ENCODE measurements around the gene FBN1.

FBN1 gene

DNA sequence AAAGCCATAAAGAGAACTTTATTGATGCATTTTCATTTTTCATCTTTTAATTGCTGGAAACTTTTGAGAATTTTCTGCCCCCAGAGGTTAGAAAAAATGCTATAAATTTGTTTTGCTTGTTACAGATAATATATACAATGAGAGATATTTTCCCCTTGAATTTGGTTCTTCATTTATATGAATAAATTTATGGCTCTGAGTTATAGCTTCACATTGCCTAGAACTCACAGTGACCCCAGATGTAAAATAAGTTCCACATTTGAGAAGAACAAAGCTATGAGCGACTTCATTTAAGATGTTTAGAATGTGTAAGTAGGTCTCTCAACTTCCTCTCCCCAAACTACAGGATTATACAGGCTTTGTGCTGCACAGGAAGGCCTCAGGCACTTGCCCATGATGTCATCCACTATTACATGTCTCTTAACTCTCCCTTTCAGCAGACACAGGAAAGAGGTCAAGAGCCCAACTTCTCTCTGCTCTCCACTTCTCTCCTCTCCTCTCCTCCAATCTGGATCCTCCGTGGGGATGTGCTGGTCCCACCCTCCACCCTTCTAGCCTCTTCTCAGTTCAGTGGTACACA is 221.5 kb downstream of the FBN1 start:
- DNase-seq: no peak

DNA sequence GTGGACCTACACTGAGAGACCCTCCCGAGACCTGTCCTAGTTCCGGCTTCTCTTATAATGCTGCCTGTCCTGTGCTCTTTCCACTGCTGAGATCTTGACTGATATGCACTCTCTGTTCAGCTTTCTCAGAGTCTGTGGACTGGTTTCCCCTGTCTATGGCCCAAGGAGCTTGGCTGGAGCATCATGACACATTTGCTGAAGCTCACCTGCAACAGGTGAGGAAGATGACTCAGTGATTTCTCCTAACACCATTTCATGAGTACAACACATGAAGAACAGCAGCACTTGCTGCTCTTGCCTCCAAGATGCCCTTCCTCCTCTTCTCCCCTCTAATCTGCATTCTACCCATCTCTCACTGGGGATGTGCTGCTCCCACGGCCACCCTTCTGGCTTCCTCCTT is 222.2 kb downstream of the FBN1 start:
- DNase-seq: no peak

DNA sequence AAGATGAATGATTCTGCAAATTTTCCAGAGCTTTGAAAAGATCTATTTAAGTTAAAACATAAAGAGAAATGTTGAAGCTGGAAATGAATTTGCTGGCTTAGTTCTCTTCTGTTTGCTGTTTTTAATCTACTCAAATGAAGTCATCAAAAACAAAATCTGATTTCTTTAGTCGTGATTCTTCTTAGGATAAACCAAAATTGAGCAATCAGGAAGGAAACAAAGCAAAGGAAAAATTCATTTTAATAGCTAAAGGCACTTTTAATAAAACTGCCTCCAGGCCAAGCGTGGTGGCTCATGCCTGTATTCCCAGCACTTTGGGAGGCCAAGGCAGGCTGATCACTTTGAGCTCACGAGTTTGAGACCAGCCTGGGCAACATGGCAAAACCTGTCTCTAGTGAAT is 223.1 kb downstream of the FBN1 start:
- no peak for DNase-seq

DNA sequence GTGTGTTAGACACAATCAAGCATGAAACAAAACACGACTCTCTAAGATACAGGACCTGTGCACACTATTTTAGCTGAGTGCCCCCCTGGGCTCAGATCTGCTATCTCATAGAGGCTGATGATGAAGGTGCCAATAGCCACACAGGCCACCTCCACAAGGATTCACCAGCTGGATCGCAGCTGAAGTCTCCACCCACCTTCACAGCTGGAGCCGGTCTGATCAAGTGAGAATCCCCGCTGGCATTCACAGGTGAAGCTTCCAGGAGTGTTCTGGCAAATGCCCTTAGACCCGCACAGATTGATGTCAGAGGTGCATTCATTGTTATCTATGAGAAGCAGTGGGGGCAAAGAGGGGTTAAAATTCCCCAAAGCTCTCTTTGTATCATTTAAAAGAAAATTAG is 224.1 kb downstream of the FBN1 start:
- no peak for DNase-seq

DNA sequence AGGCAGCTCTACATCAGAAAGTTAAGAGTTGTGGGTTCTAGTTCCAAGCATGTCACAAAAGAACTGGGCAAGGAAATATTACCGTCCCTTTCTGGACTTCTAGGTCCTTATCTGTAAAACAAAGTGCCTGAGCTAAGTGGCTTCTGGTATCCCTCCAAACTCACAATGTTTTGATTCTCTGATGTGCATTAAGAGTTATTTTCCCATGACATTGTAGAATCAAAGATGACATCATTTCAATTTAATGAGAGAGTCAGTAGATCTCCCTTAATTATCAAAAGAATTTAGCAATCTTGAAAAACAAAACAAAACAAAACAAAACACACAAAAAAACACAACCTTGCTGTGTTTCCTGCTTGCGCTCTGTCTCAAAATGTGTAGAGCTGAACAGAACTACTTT is 225.6 kb downstream of the FBN1 start:
- DNase-seq: no peak

DNA sequence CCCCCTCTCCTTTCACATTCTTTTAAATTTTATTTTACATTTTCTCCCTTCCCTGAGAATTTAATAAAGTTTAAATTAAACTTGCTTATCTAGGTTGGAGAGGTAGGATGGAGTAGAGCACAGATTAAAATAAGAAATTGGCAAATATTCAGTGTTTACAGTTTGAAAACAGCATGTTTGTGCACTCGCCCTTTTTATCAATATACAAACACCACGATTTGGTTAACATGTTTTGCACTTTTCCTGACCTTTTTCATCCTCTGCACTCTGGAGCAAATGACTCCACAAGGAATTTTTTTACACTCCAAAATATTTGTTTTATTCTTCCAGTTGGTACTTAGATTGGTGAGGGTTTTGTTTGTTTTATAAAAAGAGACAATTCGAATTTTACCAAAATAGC is 227.2 kb downstream of the FBN1 start:
- DNase-seq: no peak

DNA sequence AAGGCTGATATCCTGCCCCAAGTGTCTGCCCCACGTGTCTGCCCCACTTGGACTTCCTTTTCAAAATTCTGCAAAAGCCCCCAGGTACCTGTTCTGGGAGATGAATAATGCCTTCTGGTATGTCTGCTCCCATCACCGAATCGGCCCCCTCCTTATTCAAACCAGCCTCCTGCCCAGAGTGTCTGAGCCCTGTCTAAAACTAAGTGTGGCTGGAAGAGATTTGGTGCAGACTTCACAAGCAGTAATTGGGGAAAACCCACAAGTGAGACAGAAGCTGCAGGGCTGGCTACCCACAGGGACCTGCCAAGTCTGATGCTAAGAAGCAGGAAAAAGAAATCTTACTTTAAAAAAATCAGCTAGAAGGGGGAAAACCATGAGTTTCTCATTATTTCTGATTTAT is 229.2 kb downstream of the FBN1 start:
- DNase-seq: no peak

DNA sequence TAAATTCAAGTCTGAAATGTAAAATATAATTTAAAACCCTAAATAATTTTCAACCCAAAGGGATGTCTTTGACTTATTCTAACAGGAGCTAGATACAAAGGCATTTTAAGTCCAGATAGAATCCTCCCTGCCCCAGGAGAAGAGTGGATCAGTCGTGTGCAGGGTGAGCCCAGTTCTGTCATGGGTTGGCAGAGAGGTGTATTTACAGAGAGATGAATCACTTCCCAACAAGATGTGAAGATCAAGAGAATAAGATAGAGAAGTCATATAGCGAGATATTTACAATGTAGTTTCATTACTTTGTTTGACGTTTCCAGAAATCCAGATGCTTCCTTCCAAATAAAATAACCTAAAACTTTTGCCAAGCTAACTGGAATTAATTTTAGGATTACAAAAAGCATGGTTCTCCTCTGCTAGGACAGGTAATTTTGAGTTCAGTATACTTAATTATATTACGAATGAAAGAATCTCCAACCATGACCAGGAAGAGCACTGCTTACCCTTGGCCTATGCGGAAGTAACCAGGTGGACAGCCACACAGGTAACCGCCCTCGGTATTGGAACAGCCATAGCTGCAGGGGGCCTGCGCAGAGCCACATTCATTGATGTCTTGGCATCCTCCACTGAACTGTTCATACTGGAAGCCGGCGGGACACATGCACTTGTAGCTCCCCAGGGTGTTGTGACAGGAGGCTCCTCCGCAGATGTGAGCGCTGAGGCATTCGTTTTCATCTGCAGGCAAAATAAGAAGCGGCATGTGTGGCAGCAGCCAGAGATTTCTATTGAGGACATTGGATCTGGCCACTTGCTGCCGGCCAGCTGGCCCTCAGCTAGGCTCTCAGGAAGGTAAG is 230.2 kb downstream of the FBN1 start:
- no peak for DNase-seq

DNA sequence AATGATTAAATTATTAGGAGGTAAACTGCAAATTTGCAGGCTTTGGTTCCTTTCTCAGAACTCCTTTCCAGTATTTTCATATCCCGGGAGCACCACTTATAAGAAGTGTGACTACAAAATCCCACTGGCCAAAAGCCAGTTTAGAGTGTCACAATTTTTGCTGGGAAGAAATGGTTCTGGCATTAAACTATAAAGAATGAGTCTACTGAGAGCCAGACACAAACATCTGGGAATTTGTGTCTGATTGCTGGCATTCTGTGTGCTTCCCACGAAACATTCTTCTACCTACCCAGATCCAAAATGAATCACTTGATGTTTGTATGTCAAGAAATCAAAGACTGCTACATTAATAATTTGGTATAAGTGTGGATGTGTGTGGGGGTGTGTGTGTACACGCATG is 231.5 kb downstream of the FBN1 start:
- DNase-seq: no peak

DNA sequence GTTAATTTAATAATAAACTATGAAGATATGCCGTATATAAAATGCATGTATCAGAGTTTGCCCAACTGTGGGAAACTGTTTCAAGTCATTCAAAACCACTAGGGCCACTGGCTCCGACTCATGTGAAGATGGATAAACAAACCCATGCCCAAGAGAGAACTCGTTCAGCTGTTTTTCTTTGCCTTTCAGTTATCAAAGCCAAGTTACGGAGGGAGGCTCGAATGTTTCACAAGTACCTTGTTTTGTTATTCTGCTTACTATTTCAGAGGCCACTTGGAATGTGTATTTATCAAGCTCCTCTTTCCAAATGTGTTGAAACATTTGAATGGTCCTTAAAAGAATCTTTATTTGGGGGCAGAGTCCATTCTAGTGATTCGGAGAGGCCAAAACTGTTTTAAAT is 232.2 kb downstream of the FBN1 start:
- DNase-seq: no peak

DNA sequence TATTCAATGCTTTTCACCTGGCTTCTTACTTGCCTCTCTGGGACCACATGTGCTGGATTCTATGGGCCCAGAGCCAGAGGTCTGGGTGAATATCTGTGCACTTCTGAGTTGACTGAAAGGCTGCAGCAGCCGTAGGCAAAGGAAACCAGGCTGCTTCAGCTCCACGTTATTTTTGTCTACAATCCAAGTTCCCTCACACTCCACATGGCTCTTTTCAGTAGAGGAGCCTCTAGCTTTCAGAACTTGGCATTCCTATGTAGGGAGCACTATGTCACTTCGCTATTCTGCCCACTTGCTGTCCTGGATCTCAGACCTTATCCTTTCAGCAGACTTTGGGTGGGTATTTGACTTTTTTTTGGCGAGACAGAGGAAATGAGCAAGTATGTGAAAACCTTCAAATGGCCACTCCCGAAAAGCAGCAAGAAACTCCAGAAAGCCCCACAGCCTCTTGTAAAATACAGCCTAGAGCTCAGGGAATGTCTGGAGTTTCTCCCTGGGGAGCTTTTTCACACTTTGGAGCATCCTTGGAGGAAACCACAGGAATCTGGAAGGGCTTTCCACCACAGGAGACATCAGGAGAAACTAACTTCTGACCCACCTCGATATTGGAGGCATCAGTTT is 233.4 kb downstream of the FBN1 start:
- no peak for DNase-seq

DNA sequence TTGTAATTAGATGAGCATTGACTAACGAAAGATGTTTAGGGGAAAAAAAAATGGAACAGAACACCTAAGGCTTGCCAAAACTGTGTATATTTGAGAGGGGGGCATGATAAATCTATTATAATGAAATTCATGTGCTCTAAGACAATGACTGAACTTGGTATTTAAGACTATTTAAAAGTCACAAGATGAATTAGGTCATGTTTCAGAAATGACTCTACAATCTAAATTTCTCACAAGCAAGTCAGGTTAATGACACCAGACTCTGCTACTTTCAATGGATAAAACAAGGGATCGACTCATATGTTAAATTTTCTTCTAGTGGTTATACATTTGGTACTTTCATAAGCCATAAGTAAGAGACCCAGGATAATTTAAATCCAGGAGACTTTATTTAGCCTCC is 235.9 kb downstream of the FBN1 start:
- no peak for DNase-seq

DNA sequence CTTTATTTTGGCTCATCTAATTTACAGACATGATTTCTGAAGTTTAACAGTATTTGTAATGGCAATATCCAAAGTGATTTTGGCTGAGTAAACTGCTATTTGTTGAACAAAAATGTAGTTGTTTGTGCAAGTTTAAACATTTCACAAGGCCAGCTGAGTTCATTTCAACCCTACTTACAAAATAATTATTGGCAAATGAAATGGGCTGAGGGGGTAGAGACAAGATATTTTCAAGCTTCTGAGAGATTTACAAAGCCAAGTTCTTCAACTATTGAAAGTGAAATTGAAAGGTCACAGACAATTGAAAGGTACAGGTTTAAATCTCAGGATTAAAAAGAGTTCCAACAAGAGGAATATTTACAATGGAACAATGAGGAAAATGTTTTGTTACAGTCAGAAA is 237.2 kb downstream of the FBN1 start:
- no peak for DNase-seq

DNA sequence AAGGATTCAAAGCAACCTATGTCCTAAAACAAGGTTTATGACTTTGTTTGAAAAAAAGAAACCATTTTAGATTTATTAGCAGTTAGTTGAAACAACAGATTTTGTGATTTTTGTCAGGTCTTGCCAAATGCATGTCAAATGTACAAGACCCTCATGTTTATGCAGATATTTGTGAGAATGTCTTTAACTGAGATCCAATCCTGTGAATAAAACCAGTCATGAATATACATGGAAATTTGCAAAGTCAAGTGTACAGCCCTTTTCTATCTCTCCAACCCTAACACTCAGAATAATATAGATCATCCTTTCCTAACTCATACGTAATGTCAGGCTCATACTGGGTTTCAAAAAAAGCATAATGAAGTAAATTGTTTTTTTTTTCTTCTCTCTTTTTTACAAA is 237.9 kb downstream of the FBN1 start:
- no peak for DNase-seq

DNA sequence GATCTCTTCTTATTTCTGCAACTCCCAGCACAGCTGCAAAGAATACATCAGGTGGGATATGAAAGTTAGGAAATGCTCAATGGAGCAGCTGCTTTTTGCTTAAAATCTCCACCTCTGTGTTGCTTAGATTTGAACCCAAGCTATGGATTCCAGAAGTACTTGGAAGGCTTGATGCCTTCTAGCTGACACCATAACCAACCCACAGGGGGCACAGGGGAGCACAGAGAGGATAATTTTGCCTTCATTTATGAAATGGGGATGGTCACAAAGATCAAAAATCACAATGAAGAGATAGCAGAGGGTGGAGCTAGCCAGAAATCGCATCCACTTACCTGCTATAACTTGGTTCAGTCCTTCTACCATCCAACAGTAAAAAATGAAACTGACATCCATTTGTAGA is 238.6 kb downstream of the FBN1 start:
- DNase-seq: no peak

DNA sequence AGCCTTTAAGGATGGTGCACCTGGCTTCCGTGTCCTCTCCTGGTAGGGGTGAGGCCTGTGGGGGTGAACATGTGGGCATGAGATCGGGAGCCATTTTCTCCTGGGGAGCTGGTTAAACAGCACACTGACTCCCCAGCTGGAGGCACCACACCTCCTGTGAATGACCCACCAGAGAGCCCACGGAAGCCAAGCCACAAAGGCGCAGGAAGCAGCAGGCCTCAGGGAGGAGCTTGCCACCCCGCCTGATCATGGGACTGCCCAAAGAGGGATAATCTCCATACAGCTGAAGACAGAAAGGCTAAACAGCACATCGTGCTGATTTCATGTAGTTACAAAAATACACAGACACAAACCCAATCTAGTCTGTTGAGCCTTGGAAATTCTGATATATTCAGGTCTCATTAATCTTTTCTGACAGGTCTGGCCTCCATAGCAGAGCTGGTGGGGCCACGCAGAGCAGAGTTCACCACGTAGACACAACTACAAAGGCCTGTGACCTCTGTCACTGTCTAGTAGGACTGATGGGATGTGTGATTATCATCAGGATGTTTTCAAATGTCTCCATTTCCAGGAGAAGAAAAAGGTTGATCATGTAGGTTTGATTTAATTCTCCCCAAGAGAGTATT is 239.1 kb downstream of the FBN1 start:
- no peak for DNase-seq

DNA sequence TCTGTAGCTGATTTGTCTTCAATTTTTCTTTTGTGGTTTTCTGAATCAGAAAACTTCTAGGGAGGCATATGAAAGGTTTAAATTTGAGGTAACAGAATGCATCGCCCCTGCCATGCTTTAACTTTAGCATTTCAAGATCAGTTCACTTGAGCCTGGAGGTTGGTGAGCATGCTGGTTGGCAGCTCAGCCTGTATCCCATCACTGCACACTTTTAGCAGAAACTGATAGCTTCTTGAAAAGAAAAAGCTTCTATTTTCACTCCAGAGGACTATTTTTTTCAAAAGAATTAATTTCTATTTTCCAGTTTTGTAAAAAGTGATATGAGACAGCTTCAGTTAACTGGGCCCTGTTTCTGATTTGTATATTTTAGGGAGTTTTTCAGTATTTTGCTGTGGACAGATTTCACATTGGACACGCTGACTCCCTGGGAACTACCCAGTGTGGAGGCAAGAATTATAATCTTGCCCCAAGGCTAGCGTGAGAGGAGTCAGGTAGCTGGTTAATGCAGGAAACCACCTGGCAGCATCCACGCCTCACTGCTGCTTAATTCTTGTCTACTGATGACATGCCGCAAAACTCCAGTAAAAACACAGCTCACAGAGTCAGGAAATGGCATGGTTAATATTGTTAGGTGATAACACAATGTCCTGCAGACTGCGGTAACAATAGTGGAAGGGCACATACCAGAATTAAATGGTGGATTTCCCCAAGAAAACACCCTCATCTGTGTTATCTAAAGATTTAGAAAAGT is 242.9 kb downstream of the FBN1 start:
- DNase-seq: no peak

DNA sequence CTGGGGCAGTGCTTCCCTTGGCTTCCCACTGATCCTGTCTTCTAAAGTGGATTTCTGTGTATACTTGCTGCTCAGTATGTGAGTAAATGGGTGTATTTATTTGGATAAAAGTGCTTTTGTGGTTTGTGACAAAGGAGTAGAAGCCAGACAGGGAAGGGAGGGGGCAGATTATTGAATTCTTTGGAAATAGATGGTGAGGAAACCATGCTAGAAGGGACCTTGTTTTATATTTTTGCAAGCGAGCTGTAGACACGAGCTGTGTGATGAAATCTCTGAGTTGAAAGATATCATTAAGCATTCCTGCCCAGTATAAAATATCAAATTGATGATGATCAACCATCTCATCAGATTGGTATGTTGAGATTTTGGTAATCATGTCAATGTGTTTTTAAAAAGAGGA is 245.4 kb downstream of the FBN1 start:
- DNase-seq: no peak

DNA sequence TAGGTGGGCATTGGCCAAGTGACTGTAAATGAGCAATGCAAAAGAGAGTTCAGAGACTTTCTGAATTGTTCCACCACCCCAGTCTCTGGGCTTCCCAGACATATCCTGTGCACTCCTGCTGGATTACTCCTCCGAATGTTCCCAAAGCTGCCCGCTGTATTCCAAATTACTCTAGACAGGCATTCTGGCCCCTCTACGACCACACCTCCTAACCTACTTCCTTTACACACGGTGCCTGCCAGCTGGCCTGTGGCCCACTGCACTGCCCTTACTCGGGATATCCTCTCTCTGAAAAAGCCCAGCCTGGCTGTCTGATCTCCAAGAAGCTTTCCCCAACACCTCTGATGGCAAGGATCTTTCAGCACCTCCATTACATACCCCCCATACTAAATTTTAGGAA is 247.7 kb downstream of the FBN1 start:
- DNase-seq: peak in 1 of 14 donors; percentile 12

DNA sequence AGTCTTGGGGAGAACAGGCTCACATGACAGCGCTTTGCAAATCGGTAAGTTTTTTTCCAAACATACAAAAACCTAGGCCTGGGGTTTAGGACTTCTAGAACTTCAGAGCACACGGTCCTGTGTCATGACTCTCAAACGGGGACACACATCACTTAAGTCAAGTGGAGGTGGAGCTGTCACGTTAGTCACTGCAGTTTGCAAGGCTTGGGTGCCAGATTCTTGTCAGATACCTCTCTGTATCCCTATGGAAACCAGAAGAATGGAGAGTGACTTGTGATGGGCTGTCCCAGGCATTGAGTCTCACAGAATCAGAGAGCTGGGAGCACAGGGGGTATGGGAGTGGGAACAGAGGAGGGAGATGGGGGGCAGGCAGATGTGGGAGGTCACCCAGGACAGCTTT is 249.5 kb downstream of the FBN1 start:
- DNase-seq: no peak

DNA sequence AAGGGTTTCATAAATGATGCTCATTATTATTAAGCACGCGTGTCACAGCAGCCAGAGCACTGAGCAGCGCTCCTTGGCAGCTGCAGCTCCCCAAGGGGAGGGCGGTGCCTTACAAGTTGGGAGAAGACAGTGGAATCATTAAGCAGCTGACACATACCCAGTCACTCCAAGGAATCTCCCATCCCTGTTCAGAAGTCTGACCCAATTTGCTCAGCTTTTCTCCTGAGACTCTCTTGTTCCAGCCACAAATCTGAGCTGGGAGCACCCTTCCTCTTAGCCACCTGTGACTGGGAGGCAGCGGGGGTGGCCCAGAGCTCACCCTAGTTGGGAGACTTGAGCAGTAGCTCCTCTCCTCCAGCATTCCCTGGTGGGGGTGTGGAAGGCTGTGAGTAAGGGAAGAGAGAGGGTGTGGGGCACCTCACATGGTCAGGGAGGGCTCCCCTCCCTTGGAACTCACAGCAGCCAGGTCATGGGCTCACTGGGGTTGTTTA is 249.9 kb downstream of the FBN1 start:
- DNase-seq: peak in 4 of 14 donors; percentile 21 to 48 (median 42)

DNA sequence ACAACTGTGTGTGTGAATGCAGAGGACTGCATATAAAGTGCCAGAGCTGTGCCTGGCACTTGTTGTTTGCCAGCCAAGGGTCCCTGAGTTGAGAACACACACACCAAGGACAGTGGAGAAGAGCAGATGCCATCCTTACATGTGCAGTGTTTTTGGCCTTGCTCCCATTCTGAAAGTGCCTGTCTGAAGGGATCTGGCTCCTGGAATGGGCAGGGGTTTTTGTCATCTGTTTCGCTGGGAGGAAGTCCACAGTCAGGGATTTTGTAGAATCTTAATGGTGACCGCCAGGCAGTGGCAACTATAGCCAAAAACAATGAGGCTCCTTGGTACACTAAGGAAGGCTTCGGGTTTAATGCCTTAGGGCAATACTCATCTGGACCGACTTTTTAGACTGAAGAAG is 250.5 kb downstream of the FBN1 start:
- no peak for DNase-seq

Data from C1 segment of cervical spinal cord (tissue), 14 donors.